ENCODE data around the gene SMU1.

DNA sequence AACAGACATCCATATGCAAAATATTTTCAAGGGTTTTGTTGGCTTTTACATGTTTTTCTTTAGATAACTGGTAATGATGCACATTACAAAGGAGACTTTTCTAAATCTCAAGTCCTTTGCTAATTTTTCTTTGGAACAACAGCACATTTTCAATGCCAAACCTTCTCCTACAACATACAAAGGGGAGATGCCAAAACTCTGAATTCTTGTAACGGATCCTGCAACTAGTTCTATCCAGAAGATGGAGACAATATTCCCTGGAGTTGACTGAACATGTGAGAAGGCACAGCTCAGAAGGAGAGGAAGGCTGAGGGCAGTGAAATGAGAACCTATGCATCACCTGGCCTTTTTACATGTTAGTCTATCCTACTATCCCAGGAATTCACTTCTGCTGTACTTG, 30.4 kb downstream of the SMU1 start:
- TF ChIP-seq, protein P1, sequence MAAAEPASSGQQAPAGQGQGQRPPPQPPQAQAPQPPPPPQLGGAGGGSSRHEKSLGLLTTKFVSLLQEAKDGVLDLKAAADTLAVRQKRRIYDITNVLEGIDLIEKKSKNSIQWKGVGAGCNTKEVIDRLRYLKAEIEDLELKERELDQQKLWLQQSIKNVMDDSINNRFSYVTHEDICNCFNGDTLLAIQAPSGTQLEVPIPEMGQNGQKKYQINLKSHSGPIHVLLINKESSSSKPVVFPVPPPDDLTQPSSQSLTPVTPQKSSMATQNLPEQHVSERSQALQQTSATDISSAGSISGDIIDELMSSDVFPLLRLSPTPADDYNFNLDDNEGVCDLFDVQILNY (CRISPR knock-in tag; IDR thresholded peaks at IDR 0.05) = no peak
- TF ChIP-seq, protein P2, sequence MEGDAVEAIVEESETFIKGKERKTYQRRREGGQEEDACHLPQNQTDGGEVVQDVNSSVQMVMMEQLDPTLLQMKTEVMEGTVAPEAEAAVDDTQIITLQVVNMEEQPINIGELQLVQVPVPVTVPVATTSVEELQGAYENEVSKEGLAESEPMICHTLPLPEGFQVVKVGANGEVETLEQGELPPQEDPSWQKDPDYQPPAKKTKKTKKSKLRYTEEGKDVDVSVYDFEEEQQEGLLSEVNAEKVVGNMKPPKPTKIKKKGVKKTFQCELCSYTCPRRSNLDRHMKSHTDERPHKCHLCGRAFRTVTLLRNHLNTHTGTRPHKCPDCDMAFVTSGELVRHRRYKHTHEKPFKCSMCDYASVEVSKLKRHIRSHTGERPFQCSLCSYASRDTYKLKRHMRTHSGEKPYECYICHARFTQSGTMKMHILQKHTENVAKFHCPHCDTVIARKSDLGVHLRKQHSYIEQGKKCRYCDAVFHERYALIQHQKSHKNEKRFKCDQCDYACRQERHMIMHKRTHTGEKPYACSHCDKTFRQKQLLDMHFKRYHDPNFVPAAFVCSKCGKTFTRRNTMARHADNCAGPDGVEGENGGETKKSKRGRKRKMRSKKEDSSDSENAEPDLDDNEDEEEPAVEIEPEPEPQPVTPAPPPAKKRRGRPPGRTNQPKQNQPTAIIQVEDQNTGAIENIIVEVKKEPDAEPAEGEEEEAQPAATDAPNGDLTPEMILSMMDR (IDR thresholded peaks at IDR 0.05) = no peak
- no peak for TF ChIP-seq NFE2L1 (CRISPR knock-in tag; IDR thresholded peaks at IDR 0.05)
- TF ChIP-seq KAT7 (CRISPR knock-in tag; IDR thresholded peaks at IDR 0.05; ENCODE audit: borderline replicate concordance) = no peak
- TF ChIP-seq TP53 (CRISPR knock-in tag; IDR thresholded peaks at IDR 0.05) = no peak
- no peak for TF ChIP-seq ZNF416 (CRISPR knock-in tag; IDR thresholded peaks at IDR 0.05)
- TF ChIP-seq, protein P3, sequence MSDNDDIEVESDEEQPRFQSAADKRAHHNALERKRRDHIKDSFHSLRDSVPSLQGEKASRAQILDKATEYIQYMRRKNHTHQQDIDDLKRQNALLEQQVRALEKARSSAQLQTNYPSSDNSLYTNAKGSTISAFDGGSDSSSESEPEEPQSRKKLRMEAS (CRISPR knock-in tag; IDR thresholded peaks at IDR 0.05) = no peak
- no peak for TF ChIP-seq NFYB (CRISPR knock-in tag; conservative IDR thresholded peaks at IDR 0.05; ENCODE audit: low read depth)
- no peak for TF ChIP-seq CREB1 (CRISPR knock-in tag; IDR thresholded peaks at IDR 0.05)
- TF ChIP-seq, protein P4, sequence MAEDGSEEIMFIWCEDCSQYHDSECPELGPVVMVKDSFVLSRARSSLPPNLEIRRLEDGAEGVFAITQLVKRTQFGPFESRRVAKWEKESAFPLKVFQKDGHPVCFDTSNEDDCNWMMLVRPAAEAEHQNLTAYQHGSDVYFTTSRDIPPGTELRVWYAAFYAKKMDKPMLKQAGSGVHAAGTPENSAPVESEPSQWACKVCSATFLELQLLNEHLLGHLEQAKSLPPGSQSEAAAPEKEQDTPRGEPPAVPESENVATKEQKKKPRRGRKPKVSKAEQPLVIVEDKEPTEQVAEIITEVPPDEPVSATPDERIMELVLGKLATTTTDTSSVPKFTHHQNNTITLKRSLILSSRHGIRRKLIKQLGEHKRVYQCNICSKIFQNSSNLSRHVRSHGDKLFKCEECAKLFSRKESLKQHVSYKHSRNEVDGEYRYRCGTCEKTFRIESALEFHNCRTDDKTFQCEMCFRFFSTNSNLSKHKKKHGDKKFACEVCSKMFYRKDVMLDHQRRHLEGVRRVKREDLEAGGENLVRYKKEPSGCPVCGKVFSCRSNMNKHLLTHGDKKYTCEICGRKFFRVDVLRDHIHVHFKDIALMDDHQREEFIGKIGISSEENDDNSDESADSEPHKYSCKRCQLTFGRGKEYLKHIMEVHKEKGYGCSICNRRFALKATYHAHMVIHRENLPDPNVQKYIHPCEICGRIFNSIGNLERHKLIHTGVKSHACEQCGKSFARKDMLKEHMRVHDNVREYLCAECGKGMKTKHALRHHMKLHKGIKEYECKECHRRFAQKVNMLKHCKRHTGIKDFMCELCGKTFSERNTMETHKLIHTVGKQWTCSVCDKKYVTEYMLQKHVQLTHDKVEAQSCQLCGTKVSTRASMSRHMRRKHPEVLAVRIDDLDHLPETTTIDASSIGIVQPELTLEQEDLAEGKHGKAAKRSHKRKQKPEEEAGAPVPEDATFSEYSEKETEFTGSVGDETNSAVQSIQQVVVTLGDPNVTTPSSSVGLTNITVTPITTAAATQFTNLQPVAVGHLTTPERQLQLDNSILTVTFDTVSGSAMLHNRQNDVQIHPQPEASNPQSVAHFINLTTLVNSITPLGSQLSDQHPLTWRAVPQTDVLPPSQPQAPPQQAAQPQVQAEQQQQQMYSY (CRISPR knock-in tag; IDR thresholded peaks at IDR 0.05) = no peak
- TF ChIP-seq, protein P5, sequence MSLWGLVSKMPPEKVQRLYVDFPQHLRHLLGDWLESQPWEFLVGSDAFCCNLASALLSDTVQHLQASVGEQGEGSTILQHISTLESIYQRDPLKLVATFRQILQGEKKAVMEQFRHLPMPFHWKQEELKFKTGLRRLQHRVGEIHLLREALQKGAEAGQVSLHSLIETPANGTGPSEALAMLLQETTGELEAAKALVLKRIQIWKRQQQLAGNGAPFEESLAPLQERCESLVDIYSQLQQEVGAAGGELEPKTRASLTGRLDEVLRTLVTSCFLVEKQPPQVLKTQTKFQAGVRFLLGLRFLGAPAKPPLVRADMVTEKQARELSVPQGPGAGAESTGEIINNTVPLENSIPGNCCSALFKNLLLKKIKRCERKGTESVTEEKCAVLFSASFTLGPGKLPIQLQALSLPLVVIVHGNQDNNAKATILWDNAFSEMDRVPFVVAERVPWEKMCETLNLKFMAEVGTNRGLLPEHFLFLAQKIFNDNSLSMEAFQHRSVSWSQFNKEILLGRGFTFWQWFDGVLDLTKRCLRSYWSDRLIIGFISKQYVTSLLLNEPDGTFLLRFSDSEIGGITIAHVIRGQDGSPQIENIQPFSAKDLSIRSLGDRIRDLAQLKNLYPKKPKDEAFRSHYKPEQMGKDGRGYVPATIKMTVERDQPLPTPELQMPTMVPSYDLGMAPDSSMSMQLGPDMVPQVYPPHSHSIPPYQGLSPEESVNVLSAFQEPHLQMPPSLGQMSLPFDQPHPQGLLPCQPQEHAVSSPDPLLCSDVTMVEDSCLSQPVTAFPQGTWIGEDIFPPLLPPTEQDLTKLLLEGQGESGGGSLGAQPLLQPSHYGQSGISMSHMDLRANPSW (CRISPR knock-in tag; conservative IDR thresholded peaks at IDR 0.05; ENCODE audit: low read depth) = no peak
- TF ChIP-seq ZNF317 (CRISPR knock-in tag; IDR thresholded peaks at IDR 0.05; ENCODE audit: borderline replicate concordance, low read depth) = no peak
- TF ChIP-seq ZNF121 (CRISPR knock-in tag; IDR thresholded peaks at IDR 0.05) = no peak
- TF ChIP-seq, protein P6, sequence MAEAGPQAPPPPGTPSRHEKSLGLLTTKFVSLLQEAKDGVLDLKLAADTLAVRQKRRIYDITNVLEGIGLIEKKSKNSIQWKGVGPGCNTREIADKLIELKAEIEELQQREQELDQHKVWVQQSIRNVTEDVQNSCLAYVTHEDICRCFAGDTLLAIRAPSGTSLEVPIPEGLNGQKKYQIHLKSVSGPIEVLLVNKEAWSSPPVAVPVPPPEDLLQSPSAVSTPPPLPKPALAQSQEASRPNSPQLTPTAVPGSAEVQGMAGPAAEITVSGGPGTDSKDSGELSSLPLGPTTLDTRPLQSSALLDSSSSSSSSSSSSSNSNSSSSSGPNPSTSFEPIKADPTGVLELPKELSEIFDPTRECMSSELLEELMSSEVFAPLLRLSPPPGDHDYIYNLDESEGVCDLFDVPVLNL (CRISPR knock-in tag; IDR thresholded peaks at IDR 0.05; ENCODE audit: borderline replicate concordance, low read depth) = no peak

Measured in WTC11 (cell line).